HG03439 (cell line): ENCODE data around the gene TM7SF2.

ENCODE experiments used
- ATAC-seq: cut with Tn5 transposase; IDR thresholded peaks from one replicate; pipeline ENCODE4 v1.9.1; 2021; ENCODE audit warnings: mild to moderate bottlenecking, moderate library complexity; ENCODE audit not compliant: unreplicated experiment

The TM7SF2 gene

GRCh38 chr11:65089621-65090020 is 22.1 kb upstream of the TM7SF2 start:
- no peak for ATAC-seq

- no peak for ATAC-seq
Observed at GRCh38 chr11:65090628-65091027, 21.0 kb upstream of the TM7SF2 start.

- no peak for ATAC-seq
Observed at GRCh38 chr11:65095427-65095826, 16.2 kb upstream of the TM7SF2 start.

GRCh38 chr11:65095974-65096806 is 15.5 kb upstream of the TM7SF2 start, which contains the start of gene VPS51:
Gene VPS51, plus strand, starts transcription at chr11:65096214. Its CDS starts 37 bp downstream, at chr11:65096251.
- ATAC-seq, result peak; percentile 82

GRCh38 chr11:65096926-65097325 is 14.7 kb upstream of the TM7SF2 start:
- ATAC-seq, result no peak

- no peak for ATAC-seq
Observed at GRCh38 chr11:65100674-65101350, 10.9 kb upstream of the TM7SF2 start.

GRCh38 chr11:65102142-65103095 is 9.3 kb upstream of the TM7SF2 start:
- ATAC-seq, result no peak

- ATAC-seq, result no peak
Observed at GRCh38 chr11:65103476-65103875, 8.2 kb upstream of the TM7SF2 start.

- no peak for ATAC-seq
Observed at GRCh38 chr11:65104628-65105027, 7.0 kb upstream of the TM7SF2 start.

GRCh38 chr11:65107078-65107477 is 4.6 kb upstream of the TM7SF2 start:
- no peak for ATAC-seq

GRCh38 chr11:65107751-65108468 is 3.8 kb upstream of the TM7SF2 start:
- no peak for ATAC-seq

GRCh38 chr11:65108469-65109123 is 3.1 kb upstream of the TM7SF2 start:
- ATAC-seq, result no peak

- ATAC-seq, result no peak
Observed at GRCh38 chr11:65109231-65110198, 2.2 kb upstream of the TM7SF2 start.

GRCh38 chr11:65110354-65110861 is 1.3 kb upstream of the TM7SF2 start:
- ATAC-seq, result no peak

GRCh38 chr11:65111159-65111743 is 421 bp upstream of the TM7SF2 start:
- no peak for ATAC-seq

- peak; percentile 30 for ATAC-seq
Observed at GRCh38 chr11:65112546-65113360, 1.1 kb downstream of the TM7SF2 start.

GRCh38 chr11:65113361-65113756 is 1.7 kb downstream of the TM7SF2 start:
- no peak for ATAC-seq
